ENCODE data around the gene ATP5MC3. TPM values are rescaled to one million over a fixed set of nuclear protein-coding genes. Genes with fewer than 3 reads are reported as not detected.

ATP5MC3 gene
- polyA plus RNA-seq, 3 donors = 367 to 387 (median 387) TPM

DNA sequence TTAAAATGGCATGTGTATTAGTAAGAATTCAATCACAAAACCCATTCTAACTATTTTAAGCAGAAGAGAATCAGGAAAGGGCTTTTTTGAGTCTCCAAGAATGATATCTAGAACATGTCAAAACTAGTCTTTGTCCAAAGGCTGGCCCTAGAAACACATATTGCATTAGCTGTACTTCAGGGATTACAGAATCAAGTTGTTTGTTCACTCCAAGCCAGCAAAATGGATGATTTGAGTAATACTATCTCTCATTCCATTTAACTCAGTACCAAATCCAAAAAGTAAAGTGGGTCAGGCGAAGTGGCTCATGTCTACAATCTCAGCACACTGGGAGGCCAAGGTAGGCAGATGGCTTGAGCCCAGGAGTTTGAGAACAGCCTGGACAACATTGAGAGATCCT, 54.8 kb downstream of the ATP5MC3 start:
- DNase-seq (ENCODE audit: low read depth in 3 of 3, low spot score in 2 of 3) = no peak

Other genes starting within 250 kb of the ATP5MC3 start
- 10 to 100 TPM; 29.3 to 32.1 (median 31.4) TPM for gene CHN1, start 176.3 kb downstream of the ATP5MC3 start, polyA plus RNA-seq (ENCODE audit: insufficient read length in 3 of 3)
- gene ATF2, start 13.5 kb downstream of the ATP5MC3 start, polyA plus RNA-seq (ENCODE audit: insufficient read length in 3 of 3) = 10 to 100 TPM; 63.9 to 66.9 (median 66.3) TPM

Data from right renal cortex interstitium (tissue), 3 donors.